ENCODE measurements around the gene CNTNAP2.

Gene CNTNAP2

DNA sequence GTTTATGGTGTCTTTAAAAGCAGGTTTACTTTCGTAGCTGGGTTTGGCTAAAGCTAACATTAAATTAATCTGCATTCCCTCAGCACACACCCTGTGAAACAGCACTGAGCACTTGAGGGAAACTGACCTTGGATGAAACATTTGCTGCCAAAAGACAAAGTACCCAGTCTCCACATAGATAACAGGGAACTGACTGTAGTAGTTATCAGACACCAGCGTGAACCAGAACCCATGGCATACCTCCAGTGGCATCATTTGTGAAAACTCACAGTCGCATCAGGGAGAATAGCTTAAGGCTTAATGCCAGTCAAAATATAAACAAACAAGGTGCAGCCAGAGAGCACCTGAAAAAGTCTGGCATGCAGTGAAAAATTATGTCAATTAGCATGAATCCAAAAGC lies 2116.2 kb downstream of the CNTNAP2 start:
- no peak for TF ChIP-seq POLR2A (IDR thresholded peaks at IDR 0.05; ENCODE audit: low read length)
- no peak for TF ChIP-seq GATA1 (IDR thresholded peaks at IDR 0.05; ENCODE audit: low read depth, low read length)
- no peak for DNase-seq

DNA sequence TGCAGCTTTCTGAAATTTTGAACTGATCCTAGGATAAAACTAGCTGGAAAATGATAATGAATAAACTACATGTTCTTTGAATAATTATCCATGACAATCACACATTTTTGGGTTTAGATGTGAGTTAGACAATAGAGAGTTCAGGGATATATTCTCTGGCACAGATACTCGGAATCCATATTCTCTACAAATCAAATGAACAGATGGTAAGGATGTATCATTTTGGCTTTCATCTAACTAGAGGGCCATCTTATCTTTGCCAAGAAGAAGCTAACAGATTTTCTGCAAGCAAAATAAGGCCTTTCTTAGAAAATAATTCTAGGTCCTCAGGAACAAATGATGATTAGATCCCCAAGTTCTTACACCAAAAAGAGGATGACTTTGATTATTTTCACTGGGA lies 2118.1 kb downstream of the CNTNAP2 start:
- no peak for DNase-seq
- no peak for TF ChIP-seq POLR2A (IDR thresholded peaks at IDR 0.05; ENCODE audit: low read length)
- TF ChIP-seq GATA1 (IDR thresholded peaks at IDR 0.05; ENCODE audit: low read depth, low read length), result no peak

- no peak for TF ChIP-seq GATA1 (IDR thresholded peaks at IDR 0.05; ENCODE audit: low read depth, low read length)
- no peak for TF ChIP-seq POLR2A (IDR thresholded peaks at IDR 0.05; ENCODE audit: low read length)
- no peak for DNase-seq
Measured at GRCh38 chr7:148238761-148239325, 2122.2 kb downstream of the CNTNAP2 start.

DNA sequence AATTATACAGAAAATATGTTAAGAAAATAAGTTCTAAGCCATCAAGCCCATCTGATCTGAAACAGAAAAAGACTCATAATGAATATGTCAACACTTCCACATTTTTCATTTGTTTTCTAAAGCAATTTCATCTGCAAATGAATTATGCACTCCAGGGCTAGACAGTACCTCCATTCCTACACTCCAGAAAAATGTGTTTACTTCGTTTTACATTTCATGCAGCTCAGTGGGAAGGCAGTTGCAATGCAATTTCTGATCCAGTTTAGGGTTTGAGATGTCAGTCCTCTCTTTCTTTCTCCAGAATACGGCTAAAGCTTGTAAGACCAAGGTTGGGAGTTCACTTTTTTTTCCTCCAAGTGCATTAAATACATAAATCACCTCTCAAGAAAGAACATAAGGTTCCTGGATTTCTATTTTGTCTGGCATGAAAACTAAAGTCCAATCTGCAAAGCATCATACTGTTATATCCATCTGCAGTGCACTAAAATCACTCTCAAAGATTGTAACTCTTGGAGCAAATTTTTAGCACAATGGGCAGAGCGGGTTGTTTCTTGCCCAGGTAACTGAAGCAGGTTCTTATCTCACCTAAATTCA lies 2125.2 kb downstream of the CNTNAP2 start:
- no peak for DNase-seq
- TF ChIP-seq POLR2A (IDR thresholded peaks at IDR 0.05; ENCODE audit: low read length) (no peak), GATA1 (IDR thresholded peaks at IDR 0.05; ENCODE audit: low read depth, low read length) (no peak)

DNA sequence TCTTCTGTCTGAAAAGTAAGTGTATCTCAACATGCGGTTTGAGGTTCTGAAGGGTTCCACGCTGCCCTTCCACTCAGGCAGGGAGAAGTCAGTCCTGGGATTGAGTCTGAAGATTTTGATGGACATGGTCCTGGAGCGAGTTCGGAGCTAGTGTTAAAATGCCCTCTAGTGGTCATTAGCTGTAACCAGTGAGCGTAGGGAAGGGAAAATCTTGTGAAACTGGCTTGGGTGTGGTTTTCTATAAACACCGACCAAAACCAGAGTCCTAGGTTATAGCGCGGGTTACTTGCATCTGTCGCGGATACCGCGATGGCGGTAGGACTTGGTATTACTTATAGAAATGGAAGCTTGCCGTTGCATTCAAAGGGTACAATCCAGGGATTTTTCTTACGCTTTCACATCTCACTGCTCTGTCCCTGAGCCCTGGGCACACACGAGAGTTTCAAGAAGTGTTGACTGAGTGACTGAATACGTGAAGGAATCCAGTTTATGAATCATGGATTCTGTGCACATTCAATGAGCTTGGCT lies 2125.8 kb downstream of the CNTNAP2 start:
- DNase-seq, result peak; percentile 31 to 50
- TF ChIP-seq POLR2A (IDR thresholded peaks at IDR 0.05; ENCODE audit: low read length) (no peak), GATA1 (IDR thresholded peaks at IDR 0.05; ENCODE audit: low read depth, low read length) (no peak)

DNA sequence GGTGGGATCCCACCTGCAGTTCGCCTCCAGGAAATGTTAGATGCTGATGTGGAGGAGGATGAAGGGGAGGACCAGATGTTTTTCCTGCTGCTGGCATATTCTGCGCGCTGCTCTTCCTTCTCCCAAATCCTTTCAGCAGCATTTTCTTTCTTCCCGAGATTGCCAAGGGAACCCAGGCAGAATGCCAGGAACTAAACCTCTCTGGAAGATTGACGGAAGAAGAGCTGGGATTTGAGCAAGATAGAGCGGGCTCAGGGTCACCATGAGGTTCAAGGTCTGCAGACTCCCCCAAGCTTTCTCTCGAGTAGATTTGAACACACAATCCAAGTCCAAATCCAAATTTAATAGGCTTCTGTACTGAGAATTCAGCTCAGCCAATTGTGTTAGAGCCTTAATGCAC lies 2128.8 kb downstream of the CNTNAP2 start:
- no peak for DNase-seq
- TF ChIP-seq GATA1 (IDR thresholded peaks at IDR 0.05; ENCODE audit: low read depth, low read length) (no peak), POLR2A (IDR thresholded peaks at IDR 0.05; ENCODE audit: low read length) (no peak)

- no peak for TF ChIP-seq GATA1 (IDR thresholded peaks at IDR 0.05; ENCODE audit: low read depth, low read length)
- no peak for TF ChIP-seq POLR2A (IDR thresholded peaks at IDR 0.05; ENCODE audit: low read length)
Measured at GRCh38 chr7:148253629-148254028, 2137.0 kb downstream of the CNTNAP2 start.

DNA sequence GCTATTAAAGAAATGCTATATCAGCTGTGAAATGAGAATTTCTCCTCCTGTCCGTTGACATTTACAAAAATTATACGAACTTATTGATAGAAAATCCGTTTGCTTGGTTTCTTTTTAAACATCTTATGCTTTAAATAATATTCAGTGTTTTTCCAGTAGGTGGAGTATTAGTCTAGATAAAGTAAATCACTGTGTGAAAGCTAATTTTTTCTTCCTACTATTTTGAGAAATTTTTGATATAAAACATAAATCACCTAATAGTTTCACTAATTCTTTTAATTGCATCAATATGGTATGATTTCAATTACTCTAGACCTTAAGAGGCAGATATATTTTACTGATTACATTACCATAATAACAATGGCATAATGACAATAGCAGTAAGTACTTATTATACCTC lies 2138.7 kb downstream of the CNTNAP2 start:
- no peak for DNase-seq
- TF ChIP-seq POLR2A (IDR thresholded peaks at IDR 0.05; ENCODE audit: low read length), result no peak
- no peak for TF ChIP-seq GATA1 (IDR thresholded peaks at IDR 0.05; ENCODE audit: low read depth, low read length)

More at GRCh38 chr7:148253629-148254028, 2137.0 kb downstream of the CNTNAP2 start:
- DNase-seq, result no peak

DNA sequence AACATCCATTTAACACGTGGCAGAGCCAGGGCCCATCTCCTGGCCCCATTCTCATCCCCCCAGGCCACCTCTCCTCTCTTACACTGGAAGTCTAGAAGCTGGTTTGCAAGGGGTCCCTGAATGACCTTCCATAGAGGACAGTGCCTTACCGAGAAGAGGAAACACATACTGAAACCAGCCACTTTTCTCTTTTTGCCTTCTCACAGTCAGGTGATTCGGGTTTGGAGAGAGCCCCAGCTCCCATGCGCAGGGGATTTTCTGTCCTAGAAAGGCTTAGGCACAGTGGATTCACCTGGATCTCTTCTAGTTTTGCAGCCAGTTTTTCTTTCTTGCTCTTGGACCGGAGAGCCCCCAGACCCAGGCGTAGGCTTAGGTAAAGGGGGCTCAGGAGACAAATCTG lies 2139.8 kb downstream of the CNTNAP2 start:
- DNase-seq, result no peak
- no peak for TF ChIP-seq GATA1 (IDR thresholded peaks at IDR 0.05; ENCODE audit: low read depth, low read length)
- TF ChIP-seq POLR2A (IDR thresholded peaks at IDR 0.05; ENCODE audit: low read length), result no peak

DNA sequence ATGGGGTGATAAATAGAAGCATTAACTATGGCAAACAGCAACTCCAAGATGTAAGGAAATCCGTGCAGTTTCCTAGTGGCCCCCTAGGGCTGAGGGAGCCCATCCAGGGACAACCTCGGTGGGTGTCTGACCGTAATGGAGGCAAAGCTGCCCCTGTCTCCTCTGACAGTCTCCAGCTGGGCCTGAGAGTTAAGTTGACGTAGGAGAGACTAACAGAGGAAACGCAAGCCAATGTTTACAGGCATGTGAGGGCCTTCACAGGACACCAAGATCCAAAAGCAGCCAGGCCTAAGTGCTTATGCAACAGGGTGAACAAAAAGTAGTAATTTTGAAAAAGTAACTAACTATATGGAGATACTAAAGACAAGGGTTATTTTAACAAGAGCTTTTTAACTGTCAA lies 2144.0 kb downstream of the CNTNAP2 start:
- no peak for TF ChIP-seq POLR2A (IDR thresholded peaks at IDR 0.05; ENCODE audit: low read length)
- TF ChIP-seq GATA1 (IDR thresholded peaks at IDR 0.05; ENCODE audit: low read depth, low read length), result no peak
- DNase-seq, result no peak

GRCh38 chr7:148261523-148261922 lies 2144.9 kb downstream of the CNTNAP2 start:
- DNase-seq, result no peak
- no peak for TF ChIP-seq POLR2A (IDR thresholded peaks at IDR 0.05; ENCODE audit: low read length)
- no peak for TF ChIP-seq GATA1 (IDR thresholded peaks at IDR 0.05; ENCODE audit: low read depth, low read length)

DNA sequence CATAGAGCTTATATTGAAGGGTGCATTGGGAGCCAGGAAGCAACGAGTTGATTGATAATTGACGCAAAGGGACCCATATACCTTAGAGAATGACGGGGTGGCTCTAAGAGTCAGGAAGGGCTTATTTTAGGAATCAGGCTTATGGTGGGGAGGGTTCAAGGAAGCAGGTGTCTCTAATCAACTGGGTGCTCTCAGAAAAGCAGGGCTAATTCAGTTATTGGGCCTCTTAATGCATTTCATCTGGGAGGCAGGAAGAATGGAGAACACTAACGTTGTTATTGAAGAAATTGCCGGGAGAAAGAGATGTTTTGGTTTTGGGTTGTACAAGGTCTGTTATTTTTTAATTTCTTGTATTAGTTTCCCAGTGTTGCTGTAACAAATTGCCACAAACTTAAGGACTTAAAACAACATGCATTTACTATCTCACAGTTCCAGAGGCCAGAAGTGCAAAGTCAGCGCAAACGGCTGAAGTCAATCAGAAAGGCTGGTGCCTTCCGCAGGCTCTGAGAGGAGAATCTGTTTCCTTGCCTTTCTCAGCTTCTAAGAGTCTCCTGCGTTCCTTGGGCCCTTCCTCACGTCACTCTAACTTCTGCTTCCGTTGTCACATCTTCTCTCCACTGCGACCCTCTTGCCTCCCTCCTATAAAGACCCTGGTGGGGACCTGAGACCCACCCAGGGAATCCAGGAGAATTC lies 2145.5 kb downstream of the CNTNAP2 start:
- no peak for DNase-seq

GRCh38 chr7:148262721-148263229 lies 2146.2 kb downstream of the CNTNAP2 start:
- TF ChIP-seq GATA1 (IDR thresholded peaks at IDR 0.05; ENCODE audit: low read depth, low read length) (no peak), POLR2A (IDR thresholded peaks at IDR 0.05; ENCODE audit: low read length) (no peak)
- DNase-seq, result peak; percentile 63 to 72

More for the DNA sequence above, 2145.5 kb downstream of the CNTNAP2 start:
- no peak for TF ChIP-seq POLR2A (IDR thresholded peaks at IDR 0.05; ENCODE audit: low read length)
- no peak for TF ChIP-seq GATA1 (IDR thresholded peaks at IDR 0.05; ENCODE audit: low read depth, low read length)

- peak; percentile 4 to 16 for DNase-seq
- TF ChIP-seq POLR2A (IDR thresholded peaks at IDR 0.05; ENCODE audit: low read length), result no peak
- TF ChIP-seq GATA1 (IDR thresholded peaks at IDR 0.05; ENCODE audit: low read depth, low read length), result no peak
Measured at GRCh38 chr7:148264933-148265557, 2148.4 kb downstream of the CNTNAP2 start.
